ENCODE data around the gene DPM2.

GRCh38 chr9:127949827-127950512 lies 12.3 kb upstream of the DPM2 start:
- no peak for TF ChIP-seq POLR2A (IDR thresholded peaks at IDR 0.05)
- TF ChIP-seq, protein P1, sequence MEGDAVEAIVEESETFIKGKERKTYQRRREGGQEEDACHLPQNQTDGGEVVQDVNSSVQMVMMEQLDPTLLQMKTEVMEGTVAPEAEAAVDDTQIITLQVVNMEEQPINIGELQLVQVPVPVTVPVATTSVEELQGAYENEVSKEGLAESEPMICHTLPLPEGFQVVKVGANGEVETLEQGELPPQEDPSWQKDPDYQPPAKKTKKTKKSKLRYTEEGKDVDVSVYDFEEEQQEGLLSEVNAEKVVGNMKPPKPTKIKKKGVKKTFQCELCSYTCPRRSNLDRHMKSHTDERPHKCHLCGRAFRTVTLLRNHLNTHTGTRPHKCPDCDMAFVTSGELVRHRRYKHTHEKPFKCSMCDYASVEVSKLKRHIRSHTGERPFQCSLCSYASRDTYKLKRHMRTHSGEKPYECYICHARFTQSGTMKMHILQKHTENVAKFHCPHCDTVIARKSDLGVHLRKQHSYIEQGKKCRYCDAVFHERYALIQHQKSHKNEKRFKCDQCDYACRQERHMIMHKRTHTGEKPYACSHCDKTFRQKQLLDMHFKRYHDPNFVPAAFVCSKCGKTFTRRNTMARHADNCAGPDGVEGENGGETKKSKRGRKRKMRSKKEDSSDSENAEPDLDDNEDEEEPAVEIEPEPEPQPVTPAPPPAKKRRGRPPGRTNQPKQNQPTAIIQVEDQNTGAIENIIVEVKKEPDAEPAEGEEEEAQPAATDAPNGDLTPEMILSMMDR (IDR thresholded peaks at IDR 0.05) = no peak
